BLaER1 treated with 17β-estradiol and CSF1 and Interleukin-3, amounts not matched to agents 10 nM and 100 nM (cell line): ENCODE results near the gene SPRYD7.

Experiments used
- H3K27ac ChIP-seq, 11 experiments: shearing (Covaris generic); formaldehyde crosslinking; 2 replicates each; pipeline ENCODE4 v1.8.1; 2022
- H3K27me3 ChIP-seq, 11 experiments: shearing (Covaris generic); formaldehyde crosslinking; 2 replicates each; pipeline ENCODE4 v1.8.1; 2022
- H3K36me3 ChIP-seq, 11 experiments: shearing (Covaris generic); formaldehyde crosslinking; 2 replicates each; pipeline ENCODE4 v1.8.1; 2022
- H3K4me1 ChIP-seq, 10 experiments: shearing (Covaris generic); formaldehyde crosslinking; 2 replicates each; pipeline ENCODE4 v1.8.1; 2022
- H3K4me2 ChIP-seq, 11 experiments: shearing (Covaris generic); formaldehyde crosslinking; 2 replicates each; pipeline ENCODE4 v1.8.1; 2022
- H3K4me3 ChIP-seq, 10 experiments: shearing (Covaris generic); formaldehyde crosslinking; 2 replicates each; pipeline ENCODE4 v1.8.1; 2022
- H3K9ac ChIP-seq, 11 experiments: shearing (Covaris generic); formaldehyde crosslinking; 2 replicates each; pipeline ENCODE4 v1.8.1; 2022
- H3K9me3 ChIP-seq, 11 experiments: shearing (Covaris generic); formaldehyde crosslinking; replicated peaks in 1 of 11; 2 replicates each; pipeline ENCODE4 v1.8.1; 2022
- H4K20me1 ChIP-seq, 11 experiments: shearing (Covaris generic); formaldehyde crosslinking; 2 replicates each; pipeline ENCODE4 v1.8.1; 2022
- Cebpa-rat ChIP-seq, 11 experiments: shearing (Covaris generic); IDR thresholded peaks; 2 replicates each; pipeline ENCODE4 v1.8.1; 2022

The SPRYD7 gene

DNA sequence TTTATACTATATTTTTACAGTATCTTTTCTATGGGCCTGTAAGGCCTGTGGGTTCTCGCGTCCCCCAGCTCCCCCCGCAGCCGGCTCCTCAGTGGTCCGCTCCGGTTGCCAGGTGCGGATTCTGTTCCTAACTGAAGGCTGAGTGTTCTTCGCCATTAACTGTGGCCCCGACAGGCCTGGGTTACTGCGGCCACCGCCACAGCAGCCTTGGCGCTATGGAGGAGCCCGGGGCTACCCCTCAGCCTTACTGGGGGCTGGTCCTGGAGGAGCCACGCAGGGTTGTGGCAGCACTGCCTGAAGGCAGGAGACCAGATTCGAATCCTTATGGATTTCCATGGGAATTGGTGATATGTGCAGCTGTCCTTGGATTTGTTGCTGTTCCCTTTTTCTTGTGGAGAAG lies 45.8 kb downstream of the SPRYD7 start:
- no peaks in the 10 kb centered on the region for H3K36me3 ChIP-seq
- H3K4me1 ChIP-seq: no peaks in the 10 kb centered on the region
- no peak overlapping the region for H3K4me2 ChIP-seq
- H3K27ac ChIP-seq: no peak overlapping the region
- H3K9me3 ChIP-seq: peaks cover 23 to 54% (median 43%) of the 10 kb centered on the region in 11 experiments; a peak in 20 of 22 replicates
- no peak for TF ChIP-seq Cebpa-rat (IDR thresholded peaks at IDR 0.05)
- H3K9ac ChIP-seq: no peak overlapping the region
- no peaks in the 10 kb centered on the region for H3K27me3 ChIP-seq
- no peak overlapping the region for H3K4me3 ChIP-seq
- H4K20me1 ChIP-seq: no peaks in the 10 kb centered on the region

DNA sequence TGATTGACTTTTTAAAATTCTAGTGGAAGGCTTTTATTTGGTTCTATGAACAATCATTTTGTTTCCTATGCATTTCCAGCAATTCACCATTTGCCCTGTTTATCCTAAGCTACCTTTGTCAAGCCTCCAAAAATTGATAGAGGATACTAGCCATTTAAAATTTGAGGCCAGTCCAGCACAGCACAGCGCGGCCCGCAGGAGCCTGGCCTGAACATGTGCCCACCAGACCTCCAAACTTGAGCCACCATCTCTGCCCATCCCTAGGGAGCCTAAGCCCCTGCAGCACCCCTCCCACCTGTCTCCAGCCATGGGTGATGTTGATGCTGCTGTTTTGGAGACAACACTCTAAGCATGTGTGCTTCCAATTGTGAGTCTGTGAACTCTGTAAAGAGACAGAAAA lies 57.5 kb downstream of the SPRYD7 start:
- H3K4me3 ChIP-seq: 0 out of 20 replicates have a peak overlapping the region, but pooled peaks of 3 of the 10 experiments have one; percentile 2 to 24 (median 20)
- no peak overlapping the region for H3K4me2 ChIP-seq
- no peaks in the 10 kb centered on the region for H3K27me3 ChIP-seq
- H3K27ac ChIP-seq: no peak overlapping the region
- no peaks in the 10 kb centered on the region for H4K20me1 ChIP-seq
- TF ChIP-seq Cebpa-rat (IDR thresholded peaks at IDR 0.05): no peak
- H3K9ac ChIP-seq: no peak overlapping the region
- no peaks in the 10 kb centered on the region for H3K4me1 ChIP-seq
- peaks cover 0 to 6% (median 0%) of the 10 kb centered on the region in 11 experiments; a peak in 2 of 22 replicates for H3K36me3 ChIP-seq
- peaks cover 69 to 98% (median 83%) of the 10 kb centered on the region in 11 experiments for H3K9me3 ChIP-seq

DNA sequence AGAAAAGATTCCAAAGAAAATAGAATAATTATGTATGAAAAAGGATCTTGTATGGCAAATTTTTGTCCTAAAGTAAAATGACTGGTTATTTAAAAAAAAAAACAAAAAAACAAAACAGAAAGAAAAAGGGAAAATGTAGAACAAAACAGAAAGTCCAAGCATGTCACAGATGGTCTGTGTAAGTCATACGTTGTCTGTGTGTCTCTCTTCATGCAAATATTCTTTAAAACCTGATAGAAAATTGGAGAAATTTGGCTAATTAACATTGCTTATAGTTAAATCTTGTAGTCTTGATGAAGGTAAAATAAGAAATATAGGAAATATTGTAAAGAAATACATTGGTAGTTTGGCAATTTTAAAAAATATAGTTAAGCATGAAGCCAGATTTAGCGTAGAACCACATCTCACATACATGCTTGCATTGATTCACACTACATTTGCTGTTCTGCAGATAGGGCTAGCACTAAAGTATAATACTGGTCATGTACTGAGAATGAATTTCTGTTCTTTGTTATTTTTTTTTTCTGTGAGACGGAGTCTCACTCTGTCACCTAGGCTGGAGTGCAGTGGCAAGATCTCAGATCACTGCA lies 58.4 kb downstream of the SPRYD7 start:
- no peak overlapping the region for H3K27ac ChIP-seq
- no peaks in the 10 kb centered on the region for H3K4me1 ChIP-seq
- peaks cover 0 to 6% (median 0%) of the 10 kb centered on the region in 11 experiments; a peak in 2 of 22 replicates for H3K36me3 ChIP-seq
- H3K27me3 ChIP-seq: no peaks in the 10 kb centered on the region
- H4K20me1 ChIP-seq: no peaks in the 10 kb centered on the region
- H3K9ac ChIP-seq: no peak overlapping the region
- peak overlapping the region in 2 of 10 experiments; percentile 20 to 23; a peak in 2 of 20 replicates for H3K4me3 ChIP-seq
- no peak overlapping the region for H3K4me2 ChIP-seq
- no peak for TF ChIP-seq Cebpa-rat (IDR thresholded peaks at IDR 0.05)
- peaks cover 78 to 100% (median 86%) of the 10 kb centered on the region in 11 experiments for H3K9me3 ChIP-seq

DNA sequence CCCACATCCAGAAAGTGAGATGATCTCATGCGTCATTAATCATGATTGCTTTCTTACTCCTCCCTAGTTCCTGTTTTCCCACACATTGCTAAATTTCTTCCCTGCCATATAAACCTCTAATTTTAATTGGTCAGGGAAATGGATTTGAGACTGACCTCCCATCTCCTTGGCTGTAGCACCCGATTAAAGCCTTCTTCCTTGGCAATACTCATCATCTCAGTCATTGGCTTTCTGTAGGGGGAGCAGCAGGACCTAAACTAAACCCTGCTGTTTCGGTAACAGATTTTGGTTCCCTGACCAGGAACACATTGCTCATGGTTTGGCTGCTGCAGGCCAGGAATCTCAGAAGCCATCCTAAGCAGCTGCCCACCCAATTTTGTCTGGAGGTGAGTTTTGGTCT lies 61.7 kb downstream of the SPRYD7 start:
- Histone ChIP-seq H3K27ac (no peak overlapping the region), H3K27me3 (no peaks in the 10 kb centered on the region), H3K36me3 (peaks cover 0 to 6% (median 0%) of the 10 kb centered on the region in 11 experiments; a peak in 2 of 22 replicates), H3K4me3 (no peak overlapping the region; a peak in 1 of 20 replicates), H3K9ac (no peak overlapping the region), H3K9me3 (peaks cover 81 to 100% (median 87%) of the 10 kb centered on the region in 11 experiments), H4K20me1 (no peaks in the 10 kb centered on the region), H3K4me1 (no peaks in the 10 kb centered on the region), H3K4me2 (no peak overlapping the region)
- TF ChIP-seq Cebpa-rat (IDR thresholded peaks at IDR 0.05): no peak

DNA sequence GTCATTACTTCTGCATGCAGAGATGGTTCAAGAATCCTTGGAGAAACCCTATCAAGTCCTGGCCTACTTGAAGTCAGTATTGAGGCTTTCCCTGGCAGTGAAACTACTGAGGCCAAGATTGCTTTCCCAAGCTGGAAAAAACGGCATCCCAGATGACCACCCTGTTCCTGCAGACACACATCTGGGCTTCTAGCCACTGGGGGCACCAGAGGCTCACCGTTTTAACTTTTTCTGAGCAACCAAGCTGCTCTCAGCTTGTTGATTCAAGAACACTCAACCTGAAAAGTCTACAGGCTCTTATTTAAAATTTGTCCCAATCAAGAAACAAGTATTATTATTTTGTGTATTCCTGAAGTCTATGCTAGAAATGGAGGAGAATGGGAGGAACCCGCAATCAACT lies 66.6 kb downstream of the SPRYD7 start:
- Histone ChIP-seq H3K4me1 (no peaks in the 10 kb centered on the region), H3K36me3 (no peaks in the 10 kb centered on the region), H3K27ac (no peak overlapping the region), H3K4me3 (no peak overlapping the region), H3K9ac (no peak overlapping the region), H3K9me3 (peaks cover 37 to 63% (median 42%) of the 10 kb centered on the region in 11 experiments), H4K20me1 (no peaks in the 10 kb centered on the region), H3K27me3 (no peaks in the 10 kb centered on the region), H3K4me2 (no peak overlapping the region)
- no peak for TF ChIP-seq Cebpa-rat (IDR thresholded peaks at IDR 0.05)

DNA sequence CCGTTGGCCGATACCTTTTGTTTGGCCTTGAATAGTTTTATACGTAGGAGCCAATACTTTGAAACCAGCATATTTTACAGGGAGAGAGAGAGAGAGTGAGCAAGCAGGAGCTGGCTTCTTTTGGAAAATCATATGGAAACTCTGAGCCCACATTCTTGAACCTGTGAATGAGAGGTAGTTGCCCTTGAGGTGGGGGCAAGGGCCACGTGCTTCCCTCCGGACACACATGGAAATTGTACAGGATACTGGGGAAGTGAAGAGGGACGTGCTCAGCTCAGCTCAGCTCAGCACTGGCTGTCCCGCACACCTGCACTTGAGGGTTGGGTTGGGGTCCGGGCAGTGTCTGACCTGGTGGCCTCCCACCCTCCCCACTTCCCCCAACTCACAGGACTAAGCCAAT lies 68.3 kb downstream of the SPRYD7 start:
- H4K20me1 ChIP-seq: no peaks in the 10 kb centered on the region
- H3K9me3 ChIP-seq: peaks cover 21 to 54% (median 26%) of the 10 kb centered on the region in 11 experiments
- TF ChIP-seq Cebpa-rat (IDR thresholded peaks at IDR 0.05): no peak
- H3K27ac ChIP-seq: no peak overlapping the region
- H3K9ac ChIP-seq: no peak overlapping the region
- no peaks in the 10 kb centered on the region for H3K27me3 ChIP-seq
- H3K36me3 ChIP-seq: no peaks in the 10 kb centered on the region
- H3K4me3 ChIP-seq: no peak overlapping the region
- no peaks in the 10 kb centered on the region for H3K4me1 ChIP-seq
- no peak overlapping the region for H3K4me2 ChIP-seq

DNA sequence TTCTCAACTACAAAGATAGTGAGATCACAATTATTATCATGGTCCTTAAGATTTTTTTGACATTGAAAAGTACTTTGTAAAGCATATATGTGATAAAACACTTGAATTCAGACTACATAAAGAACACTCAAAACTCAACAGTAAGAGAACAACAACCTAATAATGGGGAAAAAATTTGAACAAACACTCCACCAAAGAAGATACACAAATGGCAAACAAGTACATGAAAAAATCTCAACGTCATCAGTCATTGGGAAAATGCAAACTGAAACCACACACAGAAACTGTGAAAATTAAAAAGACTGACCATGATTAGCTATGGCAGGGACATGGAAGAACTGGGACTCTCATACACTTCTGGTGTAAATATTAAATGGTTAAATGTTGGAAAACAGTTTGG lies 70.9 kb downstream of the SPRYD7 start:
- Histone ChIP-seq H3K4me3 (no peak overlapping the region), H3K4me1 (no peaks in the 10 kb centered on the region), H3K27me3 (no peaks in the 10 kb centered on the region), H4K20me1 (no peaks in the 10 kb centered on the region), H3K36me3 (no peaks in the 10 kb centered on the region), H3K9me3 (peaks cover 0 to 28% (median 9%) of the 10 kb centered on the region in 11 experiments; a peak in 14 of 22 replicates), H3K9ac (no peak overlapping the region), H3K27ac (no peak overlapping the region), H3K4me2 (no peak overlapping the region)
- no peak for TF ChIP-seq Cebpa-rat (IDR thresholded peaks at IDR 0.05)

DNA sequence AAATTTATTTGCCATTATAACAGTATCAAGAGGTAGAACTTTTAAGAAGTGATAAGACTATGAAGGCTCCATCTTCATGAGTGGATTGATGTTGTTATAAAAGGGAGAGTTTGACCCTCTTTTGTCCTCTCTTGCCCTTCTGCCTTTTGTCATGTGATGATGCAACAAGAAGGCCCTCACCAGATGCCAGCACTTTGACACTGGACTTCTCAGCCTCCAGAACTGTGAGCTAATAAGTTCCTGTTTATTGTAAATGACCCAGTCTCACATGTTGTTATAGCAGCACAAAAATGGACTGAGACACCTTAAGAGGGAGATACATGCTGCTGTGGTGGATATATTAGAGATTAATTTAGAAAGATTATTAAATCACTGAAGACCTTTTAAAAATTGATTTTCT lies 71.6 kb downstream of the SPRYD7 start:
- Histone ChIP-seq H3K4me1 (no peaks in the 10 kb centered on the region), H3K27me3 (no peaks in the 10 kb centered on the region), H3K36me3 (no peaks in the 10 kb centered on the region), H4K20me1 (no peaks in the 10 kb centered on the region), H3K9ac (no peak overlapping the region), H3K9me3 (peaks cover 0 to 21% (median 8%) of the 10 kb centered on the region in 11 experiments; a peak in 12 of 22 replicates), H3K4me2 (no peak overlapping the region), H3K27ac (no peak overlapping the region), H3K4me3 (no peak overlapping the region)
- TF ChIP-seq Cebpa-rat (IDR thresholded peaks at IDR 0.05): no peak
